ENCODE data around the gene NUDT17.

DNA sequence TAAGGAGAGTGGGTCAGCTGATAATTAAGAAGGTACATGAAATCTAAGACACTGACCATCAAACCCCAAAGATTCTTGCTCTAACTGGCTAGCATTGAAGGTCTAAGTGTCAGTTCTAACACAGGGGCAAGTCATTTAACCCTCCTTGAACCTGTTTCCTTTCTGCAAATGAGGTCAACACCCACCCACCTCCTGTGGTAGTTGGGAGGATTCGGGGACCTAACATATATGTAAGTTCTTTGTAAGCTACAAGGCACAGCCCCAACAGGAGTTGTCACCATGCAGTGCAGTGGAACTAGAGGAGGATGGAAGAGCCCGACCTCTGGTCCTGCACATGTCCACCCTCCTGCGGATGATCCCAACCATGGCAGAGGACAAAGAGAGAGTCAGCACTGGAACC is 2.4 kb downstream of the NUDT17 start:
- TF ChIP-seq POLR2A (IDR thresholded peaks at IDR 0.05; ENCODE audit: low read depth, low read length): no peak
- no peak for TF ChIP-seq CTCF (conservative IDR thresholded peaks at IDR 0.05; ENCODE audit: low read depth, low read length)
- no peak for TF ChIP-seq RAD21 (IDR thresholded peaks at IDR 0.05; ENCODE audit: low read length)
- TF ChIP-seq MAZ (IDR thresholded peaks at IDR 0.05; ENCODE audit: borderline replicate concordance, low read depth, low read length): no peak
- no peak for TF ChIP-seq CHD1 (IDR thresholded peaks at IDR 0.05; ENCODE audit: low read depth, low read length)
